GM23338 (cell line): ENCODE measurements around the gene TOP1. TPM values are rescaled to one million over a fixed set of nuclear protein-coding genes. Genes with fewer than 3 reads are reported as not detected.

Source experiments
- ATAC-seq: fragments of 200-7000 bp; cut with Tn5 transposase; 3 replicates; pipeline ENCODE4 v1.9.1; 2020
- DNase-seq: peaks from one replicate; pipeline ENCODE4 v3.0.0-alpha.2; 2015; ENCODE audit warnings: low spot score
- H2AFZ ChIP-seq: fragments of 200-600 bp; sonication (generic); 2 replicates; pipeline ENCODE4 v1.8.0; 2016; ENCODE audit warnings: antibody characterized with exemption, mild to moderate bottlenecking, moderate library complexity
- H3F3A ChIP-seq: fragments of 200-600 bp; sonication (generic); replicated peaks from 2 replicates; pipeline ENCODE4 v1.8.0; 2017; ENCODE audit warnings: antibody characterized with exemption, mixed run types, low read depth
- H3K27ac ChIP-seq: fragments of 200-600 bp; sonication (generic); 2 replicates; pipeline ENCODE4 v1.6.1; 2016; ENCODE audit warnings: low read depth
- H3K27me3 ChIP-seq: fragments of 200-600 bp; sonication (generic); 2 replicates; pipeline ENCODE4 v1.8.0; 2016; ENCODE audit warnings: mild to moderate bottlenecking, mixed run types, moderate library complexity; ENCODE audit not compliant: insufficient read depth
- H3K36me3 ChIP-seq: fragments of 200-600 bp; sonication (generic); 2 replicates; pipeline ENCODE4 v1.8.0; 2016; ENCODE audit warnings: mild to moderate bottlenecking; ENCODE audit not compliant: insufficient read depth
- H3K4me1 ChIP-seq: fragments of 200-600 bp; sonication (generic); 2 replicates; pipeline ENCODE4 v1.8.0; 2016; ENCODE audit warnings: mild to moderate bottlenecking, moderate library complexity; ENCODE audit not compliant: insufficient read depth
- H3K4me2 ChIP-seq: fragments of 200-600 bp; sonication (generic); 2 replicates; pipeline ENCODE4 v1.7.1; 2017; ENCODE audit warnings: mixed run types
- H3K4me3 ChIP-seq: fragments of 200-600 bp; sonication (generic); 2 replicates; pipeline ENCODE4 v1.6.1; 2016; ENCODE audit warnings: mixed run types
- H3K79me2 ChIP-seq: fragments of 200-600 bp; sonication (generic); replicated peaks from 2 replicates; pipeline ENCODE4 v1.8.0; 2017; ENCODE audit warnings: mild to moderate bottlenecking; ENCODE audit not compliant: insufficient read depth
- H3K9me2 ChIP-seq: fragments of 200-600 bp; sonication (generic); 2 replicates; pipeline ENCODE4 v1.8.0; 2017; ENCODE audit not compliant: insufficient read depth
- H4K20me1 ChIP-seq: fragments of 200-600 bp; sonication (generic); replicated peaks from 2 replicates; pipeline ENCODE4 v1.8.0; 2017; ENCODE audit warnings: mild to moderate bottlenecking; ENCODE audit not compliant: insufficient read depth
- H3K27ac Mint-ChIP-seq: 2 replicates; pipeline ENCODE4 v1.8.0; 2020; ENCODE audit warnings: inconsistent platforms, mild to moderate bottlenecking, moderate library complexity, mixed read lengths
- H3K27me3 Mint-ChIP-seq: 3 replicates; pipeline ENCODE4 v1.8.0; 2022; ENCODE audit warnings: low read depth, mild to moderate bottlenecking, moderate library complexity, mixed read lengths, inconsistent platforms; ENCODE audit not compliant: insufficient read depth, poor library complexity
- H3K36me3 Mint-ChIP-seq: 3 replicates; pipeline ENCODE4 v1.8.0; 2021; ENCODE audit warnings: low read depth, mild to moderate bottlenecking, inconsistent platforms, moderate library complexity, mixed read lengths
- H3K4me1 Mint-ChIP-seq: 3 replicates; pipeline ENCODE4 v1.8.0; 2020; ENCODE audit warnings: mild to moderate bottlenecking, inconsistent platforms, mixed read lengths
- H3K4me3 Mint-ChIP-seq: 3 replicates; pipeline ENCODE4 v1.8.0; 2021; ENCODE audit warnings: moderate library complexity, mild to moderate bottlenecking, inconsistent platforms, mixed read lengths
- H3K9me3 Mint-ChIP-seq: 3 replicates; pipeline ENCODE4 v1.8.0; 2020; ENCODE audit warnings: moderate library complexity, mild to moderate bottlenecking, inconsistent platforms, mixed read lengths
- CREB1 ChIP-seq: fragments of 250-450 bp; sonication (Bioruptor Pico); IDR thresholded peaks from 2 replicates; pipeline ENCODE4 v1.5.0; 2020; ENCODE audit warnings: low read depth, mild to moderate bottlenecking, moderate library complexity
- CTCF ChIP-seq, 2 experiments: fragments of 200-600 bp in 1 of 2; sonication (generic) in 1 of 2; conservative IDR thresholded peaks; 2 replicates each; pipeline versions ENCODE4 v1.5.1 to v1.6.1; 2016 to 2017; ENCODE audit warnings: antibody characterized with exemption in 2 of 2, low read depth in 2 of 2, mild to moderate bottlenecking in 2 of 2, moderate library complexity in 1 of 2
- ETS1 ChIP-seq: IDR thresholded peaks from 2 replicates; pipeline ENCODE4 v1.6.1; 2016; ENCODE audit warnings: antibody characterized with exemption
- EZH2 ChIP-seq: fragments of 200-600 bp; sonication (generic); IDR thresholded peaks from one replicate; pipeline ENCODE4 v1.8.0; 2017; ENCODE audit warnings: antibody characterized with exemption, mild to moderate bottlenecking, low read depth; ENCODE audit not compliant: unreplicated experiment
- EZH2phosphoT487 ChIP-seq: fragments of 200-600 bp; sonication (generic); IDR thresholded peaks from one replicate; pipeline ENCODE4 v1.8.1; 2018; ENCODE audit warnings: antibody characterized with exemption; ENCODE audit not compliant: unreplicated experiment
- JUNB ChIP-seq: IDR thresholded peaks from one replicate; pipeline ENCODE4 v1.6.1; 2016; ENCODE audit warnings: antibody characterized with exemption; ENCODE audit not compliant: unreplicated experiment
- NANOG ChIP-seq: IDR thresholded peaks from 2 replicates; pipeline ENCODE4 v1.6.1; 2016; ENCODE audit warnings: antibody characterized with exemption, borderline replicate concordance
- POLR2AphosphoS5 ChIP-seq: IDR thresholded peaks from 2 replicates; pipeline ENCODE4 v1.6.1; 2016; ENCODE audit warnings: antibody characterized with exemption, low read depth
- STAT1 ChIP-seq: IDR thresholded peaks from one replicate; pipeline ENCODE4 v1.6.1; 2016; ENCODE audit warnings: antibody characterized with exemption; ENCODE audit not compliant: unreplicated experiment
- ZNF114 ChIP-seq: fragments of 250-450 bp; sonication (Bioruptor Pico); IDR thresholded peaks from 2 replicates; pipeline ENCODE4 v1.5.0; 2020; ENCODE audit warnings: mild to moderate bottlenecking, moderate library complexity
- ZNF331 ChIP-seq: fragments of 250-450 bp; sonication (Bioruptor Pico); IDR thresholded peaks from 2 replicates; pipeline ENCODE4 v1.5.0; 2020; ENCODE audit warnings: low read depth, mild to moderate bottlenecking, moderate library complexity
- ZNF462 ChIP-seq: fragments of 250-450 bp; sonication (Bioruptor Pico); IDR thresholded peaks from 2 replicates; pipeline ENCODE4 v1.5.0; 2020; ENCODE audit warnings: mild to moderate bottlenecking, moderate library complexity
- polyA plus RNA-seq: library from polyadenylated mRNA; unstranded; fragments of >200 nt; fragmentation: Nextera tagmentation; extraction: Ambion mirVana; gene quantifications from 2 replicates; pipeline ENCODE4 v1.2.1, GENCODE V29; 2016
- total RNA-seq: library from RNA; depleted of rRNA; stranded (reverse); fragments of >200 nt; shearing (Covaris generic); gene quantifications from 2 replicates; pipeline ENCODE4 v1.2.3, GENCODE V29; 2014
- TF ChIP-seq, protein P1 (sequence below): IDR thresholded peaks from one replicate; pipeline ENCODE4 v1.6.1; 2018; ENCODE audit warnings: antibody characterized with exemption; ENCODE audit not compliant: unreplicated experiment

Gene TOP1
- total and polyA plus RNA-seq, 2 experiments from 2014 or later, result 62.4 to 101 TPM

DNA sequence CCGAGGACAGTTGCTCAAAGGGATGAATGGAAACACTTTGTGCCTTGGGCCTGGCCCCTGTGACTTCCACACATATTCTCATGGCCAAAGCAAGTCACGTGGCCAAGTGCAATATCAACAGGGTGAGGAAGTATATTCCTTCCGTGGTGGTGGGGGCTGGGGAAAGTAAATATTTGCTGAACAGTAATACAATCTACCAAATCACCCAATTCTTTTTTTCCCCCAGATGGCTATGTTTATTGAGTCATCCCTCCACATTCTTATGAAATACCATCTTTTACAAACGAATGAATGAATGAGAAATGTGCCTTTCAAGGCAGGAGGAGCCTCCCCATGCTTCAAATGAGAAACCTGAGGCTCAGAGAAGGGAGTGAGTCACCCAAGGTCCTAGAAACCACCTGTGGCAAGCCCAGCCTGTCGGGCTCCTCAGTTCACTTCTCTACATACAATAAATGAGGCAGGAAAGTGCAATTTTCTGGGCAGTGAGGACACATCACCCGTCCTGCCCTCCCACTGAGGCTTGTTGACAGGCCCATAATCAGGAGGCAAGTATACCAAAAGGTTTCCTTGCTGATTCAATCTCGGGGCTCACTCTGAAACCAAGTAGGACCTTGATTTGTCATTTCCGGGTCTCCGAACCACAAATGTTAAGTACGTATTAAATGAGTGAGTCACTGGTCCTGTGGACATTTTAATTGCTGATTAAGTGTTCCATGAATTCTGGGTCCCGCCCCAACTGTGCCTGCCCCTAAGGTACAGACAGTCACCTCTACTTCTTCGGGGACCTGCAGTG lies 25.3 kb upstream of the TOP1 start:
- no peaks in the 10 kb centered on the region for H3K36me3 ChIP-seq
- Mint-ChIP-seq H3K4me1 (peaks cover 12% of the 10 kb centered on the region), H3K36me3 (peaks cover 8% of the 10 kb centered on the region), H3K9me3 (peaks cover 28% of the 10 kb centered on the region), H3K4me3 (no peak overlapping the region), H3K27me3 (peaks cover 2% of the 10 kb centered on the region), H3K27ac (no peak overlapping the region)
- no peaks in the 10 kb centered on the region for H4K20me1 ChIP-seq
- H3K27ac ChIP-seq, result no peak overlapping the region
- no peak for ATAC-seq
- H3K4me1 ChIP-seq, result 0 out of 2 replicates have a peak, but pooled peaks cover 5% of the 10 kb centered on the region
- H3K79me2 ChIP-seq, result no peaks in the 10 kb centered on the region
- DNase-seq, result peak; percentile 29
- peak overlapping the region; percentile 20; the same call in 1 of the 2 replicates for H3K4me2 ChIP-seq
- TF ChIP-seq EZH2, result no peak
- no peak for TF ChIP-seq NANOG
- TF ChIP-seq, protein P1, sequence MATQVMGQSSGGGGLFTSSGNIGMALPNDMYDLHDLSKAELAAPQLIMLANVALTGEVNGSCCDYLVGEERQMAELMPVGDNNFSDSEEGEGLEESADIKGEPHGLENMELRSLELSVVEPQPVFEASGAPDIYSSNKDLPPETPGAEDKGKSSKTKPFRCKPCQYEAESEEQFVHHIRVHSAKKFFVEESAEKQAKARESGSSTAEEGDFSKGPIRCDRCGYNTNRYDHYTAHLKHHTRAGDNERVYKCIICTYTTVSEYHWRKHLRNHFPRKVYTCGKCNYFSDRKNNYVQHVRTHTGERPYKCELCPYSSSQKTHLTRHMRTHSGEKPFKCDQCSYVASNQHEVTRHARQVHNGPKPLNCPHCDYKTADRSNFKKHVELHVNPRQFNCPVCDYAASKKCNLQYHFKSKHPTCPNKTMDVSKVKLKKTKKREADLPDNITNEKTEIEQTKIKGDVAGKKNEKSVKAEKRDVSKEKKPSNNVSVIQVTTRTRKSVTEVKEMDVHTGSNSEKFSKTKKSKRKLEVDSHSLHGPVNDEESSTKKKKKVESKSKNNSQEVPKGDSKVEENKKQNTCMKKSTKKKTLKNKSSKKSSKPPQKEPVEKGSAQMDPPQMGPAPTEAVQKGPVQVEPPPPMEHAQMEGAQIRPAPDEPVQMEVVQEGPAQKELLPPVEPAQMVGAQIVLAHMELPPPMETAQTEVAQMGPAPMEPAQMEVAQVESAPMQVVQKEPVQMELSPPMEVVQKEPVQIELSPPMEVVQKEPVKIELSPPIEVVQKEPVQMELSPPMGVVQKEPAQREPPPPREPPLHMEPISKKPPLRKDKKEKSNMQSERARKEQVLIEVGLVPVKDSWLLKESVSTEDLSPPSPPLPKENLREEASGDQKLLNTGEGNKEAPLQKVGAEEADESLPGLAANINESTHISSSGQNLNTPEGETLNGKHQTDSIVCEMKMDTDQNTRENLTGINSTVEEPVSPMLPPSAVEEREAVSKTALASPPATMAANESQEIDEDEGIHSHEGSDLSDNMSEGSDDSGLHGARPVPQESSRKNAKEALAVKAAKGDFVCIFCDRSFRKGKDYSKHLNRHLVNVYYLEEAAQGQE, result no peak
- no peak for TF ChIP-seq EZH2phosphoT487
- no peak for TF ChIP-seq STAT1
- TF ChIP-seq POLR2AphosphoS5, result no peak
- TF ChIP-seq CTCF (conservative IDR thresholded peaks at IDR 0.05; ENCODE audit: low read depth in 2 of 2), result no peak
- no peak for TF ChIP-seq CREB1 (CRISPR knock-in tag)
- TF ChIP-seq ZNF462 (CRISPR knock-in tag), result no peak
- no peak for TF ChIP-seq ZNF114 (CRISPR knock-in tag)
- no peak for TF ChIP-seq ZNF331 (CRISPR knock-in tag)
- TF ChIP-seq ETS1, result no peak
- no peak for TF ChIP-seq JUNB
- no peaks in the 10 kb centered on the region for H3F3A ChIP-seq
- no peak overlapping the region for H3K4me3 ChIP-seq
- H3K27me3 ChIP-seq, result no peaks in the 10 kb centered on the region
- H2AFZ ChIP-seq, result peak overlapping the region; percentile 63; the same call in 1 of the 2 replicates
- H3K9me2 ChIP-seq, result 0 out of 2 replicates have a peak, but pooled peaks cover 6% of the 10 kb centered on the region
